GM12892 (cell line): ENCODE data around the gene MFAP1.

Experiments
- POLR2AphosphoS5 ChIP-seq: IDR thresholded peaks from 2 replicates; pipeline ENCODE4 v1.6.1; 2011; ENCODE audit warnings: low read depth, low read length, control low read depth
- TAF1 ChIP-seq: IDR thresholded peaks from 2 replicates; pipeline ENCODE4 v1.6.1; 2011; ENCODE audit warnings: low read depth, mild to moderate bottlenecking, control low read depth, low read length, borderline replicate concordance

- TF ChIP-seq POLR2AphosphoS5 (no peak), TAF1 (no peak)
Measured at GRCh38 chr15:43854801-43855200, 30.3 kb upstream of the MFAP1 start.
